Testis (tissue), 3 donors: ENCODE results near the gene KCND1. TPM values are rescaled to one million over a fixed set of nuclear protein-coding genes. Genes with fewer than 3 reads are reported as not detected.
A peak's percentile ranks its signal among the peaks of the same experiment; 100 is the strongest.

Source experiments
- DNase-seq: peaks from one replicate; pipeline ENCODE4 v3.0.0-alpha.2; 2019
- H3K27ac ChIP-seq, 2 donors: fragments of 200-600 bp; sonication (generic); one replicate each; pipeline ENCODE4 v1.5.1; 2019
- H3K27me3 ChIP-seq: fragments of 200-600 bp; sonication (generic); one replicate; pipeline ENCODE4 v1.5.1; 2019
- H3K36me3 ChIP-seq: fragments of 200-600 bp; sonication (generic); one replicate; pipeline ENCODE4 v1.5.1; 2017; ENCODE audit warnings: low read depth; ENCODE audit errors: missing control alignments
- H3K4me1 ChIP-seq: fragments of 200-600 bp; sonication (generic); one replicate; pipeline ENCODE4 v1.5.1; 2019
- H3K4me3 ChIP-seq, 2 donors: fragments of 200-600 bp; sonication (generic); one replicate each; pipeline ENCODE4 v1.5.1; 2017 to 2019
- H3K9me3 ChIP-seq: fragments of 200-600 bp; sonication (generic); one replicate; pipeline ENCODE4 v1.5.1; 2017
- CTCF ChIP-seq, 3 experiments: fragments of 450-650 bp in 2 of 3; fragments of 200-600 bp in 1 of 3; sonication (generic) in 1 of 3; IDR thresholded peaks; one replicate each; pipeline ENCODE4 v1.5.1; 2016 to 2019; ENCODE audit warnings: antibody characterized with exemption in 3 of 3, mild to moderate bottlenecking in 2 of 3, moderate library complexity in 1 of 3
- POLR2A ChIP-seq: fragments of 450-650 bp; IDR thresholded peaks from one replicate; pipeline ENCODE4 v1.6.1; 2017; ENCODE audit warnings: antibody characterized with exemption, mild to moderate bottlenecking, moderate library complexity
- WGBS, 2 donors: methylation state at CpG; one replicate each; pipeline ENCODE4 v1.1.5; 2018; 5-methylcytosine and 5-hydroxymethylcytosine counted together
- intact Hi-C: fragments of 100-400 bp; cut with DNase I; formaldehyde crosslinking; loops from one replicate; pipeline ENCODE4 v1.15.1; 2023; ENCODE audit warnings: low total_unique reads
- polyA plus RNA-seq: library from polyadenylated mRNA; stranded (reverse); fragments of 350-450 nt; fragmentation: Illumina TruSeq; extraction: RNeasy Lipid Tissue Mini Kit (QIAGEN cat#74804); gene quantifications from one replicate; pipeline ENCODE4 v1.2.3, GENCODE V29; 2014; ENCODE audit warnings: low read depth, low replicate concordance; ENCODE audit not compliant: insufficient read depth
- total RNA-seq, 2 donors: library from RNA; depleted of rRNA; stranded (reverse); fragments of >200 nt; gene quantifications; one replicate each; pipeline ENCODE4 v1.2.3, GENCODE V29; 2016

The KCND1 gene
- total and polyA plus RNA-seq, 3 donors from 2014 or later, result 2.3 to 3.3 (median 2.4) TPM

- WGBS, 2 donors, result 75% methylated on average over 1 of the region's 1 CpG; no CpG with 5 or more reads in 1 of the 2 donors
- H3K27me3 ChIP-seq, result no peaks in the 10 kb centered on the region
- no peak overlapping the region for H3K27ac ChIP-seq
- intact Hi-C loops, result no loop called here
- no peaks in the 10 kb centered on the region for H3K9me3 ChIP-seq
- TF ChIP-seq POLR2A (no peak), CTCF (IDR thresholded peaks at IDR 0.05) (no peak)
- DNase-seq, result no peak
- H3K4me1 ChIP-seq, result no peaks in the 10 kb centered on the region
- H3K4me3 ChIP-seq, result no peak overlapping the region
- no peaks in the 10 kb centered on the region for H3K36me3 ChIP-seq
These were observed 32.8 kb downstream of the KCND1 start for GRCh38 chrX:48938721-48939425.

GRCh38 chrX:48937054-48937907, 34.4 kb downstream of the KCND1 start:
- H3K27ac ChIP-seq, result no peak overlapping the region
- H3K36me3 ChIP-seq, result no peaks in the 10 kb centered on the region
- H3K27me3 ChIP-seq, result no peaks in the 10 kb centered on the region
- H3K9me3 ChIP-seq, result no peaks in the 10 kb centered on the region
- H3K4me1 ChIP-seq, result no peaks in the 10 kb centered on the region
- peak; percentile 32 for DNase-seq
- intact Hi-C loops, result no loop called here
- TF ChIP-seq CTCF (IDR thresholded peaks at IDR 0.05) (no peak), POLR2A (no peak)
- WGBS, 2 donors, result 48 to 56% methylated on average over 2 to 5 of the region's 9 CpGs
- no peak overlapping the region for H3K4me3 ChIP-seq

GRCh38 chrX:48936429-48937053, 35.1 kb downstream of the KCND1 start:
- no peak overlapping the region for H3K27ac ChIP-seq
- no peaks in the 10 kb centered on the region for H3K4me1 ChIP-seq
- WGBS, 2 donors, result 75 to 80% methylated on average over 1 to 8 of the region's 8 CpGs

GRCh38 chrX:48935301-48935670, 36.4 kb downstream of the KCND1 start:
- intact Hi-C loops, result no loop called here
- no peak overlapping the region for H3K4me3 ChIP-seq
- TF ChIP-seq POLR2A, result no peak
- TF ChIP-seq CTCF (IDR thresholded peaks at IDR 0.05), result no peak
- H3K36me3 ChIP-seq, result no peaks in the 10 kb centered on the region
- no peak for DNase-seq
- 100% methylated on average over 1 of the region's 1 CpG for WGBS, 2 donors
- no peaks in the 10 kb centered on the region for H3K9me3 ChIP-seq
- no peak overlapping the region for H3K27ac ChIP-seq
- H3K27me3 ChIP-seq, result no peaks in the 10 kb centered on the region
- H3K4me1 ChIP-seq, result no peaks in the 10 kb centered on the region

More at GRCh38 chrX:48936429-48937053, 35.1 kb downstream of the KCND1 start:
- TF ChIP-seq CTCF (IDR thresholded peaks at IDR 0.05) (no peak), POLR2A (no peak)
- Histone ChIP-seq H3K36me3 (no peaks in the 10 kb centered on the region), H3K9me3 (no peaks in the 10 kb centered on the region), H3K4me3 (no peak overlapping the region), H3K27me3 (no peaks in the 10 kb centered on the region)
- intact Hi-C loops, result no loop called here
- no peak for DNase-seq
